Upper lobe of left lung (tissue), 6 donors: Measurements from ENCODE around the gene NRXN2. TPM values are rescaled to one million over a fixed set of nuclear protein-coding genes. Genes with fewer than 3 reads are reported as not detected.
A peak's percentile ranks its signal among the peaks of the same experiment; 100 is the strongest.

ENCODE experiments used
- ATAC-seq, 2 donors: fragments of 200-7000 bp; cut with Tn5 transposase; one replicate each; pipeline ENCODE4 v1.9.1; 2022; ENCODE audit warnings: mild to moderate bottlenecking in 2 of 2, moderate library complexity in 2 of 2; ENCODE audit not compliant: low FRiP score in 2 of 2
- DNase-seq, 2 donors: peaks; one replicate each; pipeline ENCODE4 v3.0.0-alpha.2; 2019 to 2020
- H3K27ac ChIP-seq, 4 donors: fragments of 200-600 bp; sonication (generic); one replicate each; pipeline ENCODE4 v1.5.1; 2016 to 2019
- H3K27me3 ChIP-seq, 4 donors: fragments of 200-600 bp; sonication (generic); one replicate each; pipeline ENCODE4 v1.5.1; 2017 to 2019
- H3K36me3 ChIP-seq, 4 donors: fragments of 200-600 bp; sonication (generic); one replicate each; pipeline ENCODE4 v1.5.1; 2016 to 2019
- H3K4me1 ChIP-seq, 4 donors: fragments of 200-600 bp; sonication (generic); one replicate each; pipeline ENCODE4 v1.5.1; 2018 to 2019
- H3K4me3 ChIP-seq, 4 donors: fragments of 200-600 bp; sonication (generic); one replicate each; pipeline ENCODE4 v1.5.1; 2017 to 2019; ENCODE audit warnings: mild to moderate bottlenecking in 2 of 4, moderate library complexity in 1 of 4
- H3K9me3 ChIP-seq, 4 donors: fragments of 200-600 bp; sonication (generic); one replicate each; pipeline ENCODE4 v1.5.1; 2018 to 2019
- CTCF ChIP-seq, 6 experiments: fragments of 450-650 bp in 4 of 6; fragments of 200-600 bp in 2 of 6; sonication (generic) in 2 of 6; IDR thresholded peaks; one replicate each; pipeline ENCODE4 v1.5.1; 2016 to 2019; ENCODE audit warnings: antibody characterized with exemption in 6 of 6
- EP300 ChIP-seq, 4 donors: sonication (generic); formaldehyde crosslinking; IDR thresholded peaks; one replicate each; pipeline ENCODE4 v1.5.1; 2017; ENCODE audit warnings: antibody characterized with exemption in 4 of 4, control low read depth in 2 of 4
- POLR2A ChIP-seq, 4 donors: fragments of 450-650 bp; IDR thresholded peaks; one replicate each; pipeline ENCODE4 v1.5.1; 2016 to 2017; ENCODE audit warnings: antibody characterized with exemption in 4 of 4, mild to moderate bottlenecking in 2 of 4
- POLR2AphosphoS5 ChIP-seq, 2 donors: sonication (generic); formaldehyde crosslinking; IDR thresholded peaks; one replicate each; pipeline ENCODE4 v1.5.1; 2017; ENCODE audit warnings: antibody characterized with exemption in 2 of 2
- WGBS, 2 donors: methylation state at CpG; one replicate each; pipeline ENCODE4 v1.1.5; 2017 to 2018; 5-methylcytosine and 5-hydroxymethylcytosine counted together
- total RNA-seq, 6 donors: library from RNA; depleted of rRNA in 4 of 6; stranded (reverse); fragments of >200 nt in 4 of 6; gene quantifications; one replicate each; pipeline versions ENCODE4 v1.1.0 to v1.2.1, GENCODE V29; 2016 to 2021
- donor health status: DM: no; HTN: no; CAD: no; lungs with moderate emphysema.
- donor health status: DM: no; HTN: yes; CAD: no; lungs with severe emphysema.

The NRXN2 gene
- total RNA-seq, 6 donors from 2014 or later: 0.59 to 21.6 (median 2.9) TPM; not detected in 2

GRCh38 chr11:64754124-64754918, 31.3 kb upstream of the NRXN2 start:
- H3K36me3 ChIP-seq: no peaks in the 10 kb centered on the region
- peaks cover 0 to 3% (median 1%) of the 10 kb centered on the region in 4 donors for H3K4me1 ChIP-seq
- no peak for TF ChIP-seq CTCF (IDR thresholded peaks at IDR 0.05)
- TF ChIP-seq POLR2A (IDR thresholded peaks at IDR 0.05): no peak
- TF ChIP-seq EP300 (IDR thresholded peaks at IDR 0.05): no peak
- no peak for TF ChIP-seq POLR2AphosphoS5 (IDR thresholded peaks at IDR 0.05)
- 80 to 88% methylated on average over 23 to 26 of the region's 26 CpGs for WGBS, 2 donors
- no peak overlapping the region for H3K4me3 ChIP-seq
- ATAC-seq: no peak
- H3K27ac ChIP-seq: no peak overlapping the region
- DNase-seq: no peak
- H3K27me3 ChIP-seq: no peaks in the 10 kb centered on the region
- H3K9me3 ChIP-seq: no peaks in the 10 kb centered on the region

- Histone ChIP-seq H3K4me1 (no peaks in the 10 kb centered on the region), H3K27ac (no peak overlapping the region), H3K4me3 (no peak overlapping the region), H3K9me3 (no peaks in the 10 kb centered on the region), H3K27me3 (no peaks in the 10 kb centered on the region), H3K36me3 (no peaks in the 10 kb centered on the region)
- ATAC-seq (no peak), DNase-seq (peak in 1 of 2 donors; percentile 84)
- TF ChIP-seq EP300 (IDR thresholded peaks at IDR 0.05) (no peak), POLR2A (IDR thresholded peaks at IDR 0.05) (no peak), CTCF (IDR thresholded peaks at IDR 0.05) (no peak), POLR2AphosphoS5 (IDR thresholded peaks at IDR 0.05) (no peak)
- 94 to 96% methylated on average over 30 to 40 of the region's 43 CpGs for WGBS, 2 donors
Measured at GRCh38 chr11:64753380-64754123, 30.6 kb upstream of the NRXN2 start.

- Histone ChIP-seq H3K27me3 (no peaks in the 10 kb centered on the region), H3K36me3 (no peaks in the 10 kb centered on the region), H3K4me1 (no peaks in the 10 kb centered on the region), H3K9me3 (no peaks in the 10 kb centered on the region), H3K4me3 (no peak overlapping the region), H3K27ac (no peak overlapping the region)
- 89 to 100% methylated on average over 2 to 7 of the region's 7 CpGs for WGBS, 2 donors
- ATAC-seq (no peak), DNase-seq (no peak)
- TF ChIP-seq POLR2A (IDR thresholded peaks at IDR 0.05) (no peak), POLR2AphosphoS5 (IDR thresholded peaks at IDR 0.05) (no peak), CTCF (IDR thresholded peaks at IDR 0.05) (no peak), EP300 (IDR thresholded peaks at IDR 0.05) (no peak)
Measured at GRCh38 chr11:64753019-64753379, 30.0 kb upstream of the NRXN2 start.

DNA sequence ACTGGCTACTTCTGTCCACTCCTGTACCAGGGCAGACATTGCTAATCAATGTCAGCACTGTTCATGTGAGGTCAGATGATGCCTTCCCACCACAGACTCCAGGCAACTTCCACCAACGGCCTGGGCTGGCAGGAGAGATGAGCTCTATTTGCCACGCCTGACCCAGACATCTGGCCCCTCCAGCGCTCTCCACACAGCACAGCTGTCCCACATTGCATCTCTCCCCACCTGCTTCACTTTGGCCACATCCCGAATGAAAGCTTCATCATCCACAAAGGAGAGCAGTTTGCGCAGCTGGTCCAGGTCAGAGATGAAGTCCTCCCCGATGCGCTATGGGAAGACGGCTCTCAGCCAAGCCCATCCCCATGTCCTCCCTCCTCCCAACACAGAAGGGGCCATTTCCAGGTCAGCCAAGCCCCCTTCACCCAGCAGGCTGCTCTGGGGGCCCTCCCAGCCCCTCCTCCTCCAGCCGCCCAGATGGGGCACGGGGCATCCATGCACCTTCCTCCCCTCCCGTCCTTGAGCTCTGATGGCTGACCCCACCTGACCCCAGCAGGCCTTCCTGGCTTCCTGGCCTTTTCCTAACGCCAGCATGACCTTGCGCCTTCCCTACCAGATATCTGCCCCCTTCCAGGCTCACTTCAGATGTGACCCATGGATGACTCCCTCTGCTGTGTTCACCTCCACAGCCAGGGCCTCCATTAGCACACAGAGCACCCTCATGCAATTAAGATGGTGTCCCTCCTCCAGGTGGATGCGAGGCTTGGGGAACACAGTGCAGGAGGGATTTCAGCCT, 29.4 kb upstream of the NRXN2 start:
- H3K9me3 ChIP-seq: no peaks in the 10 kb centered on the region
- no peak overlapping the region for H3K4me3 ChIP-seq
- ATAC-seq (no peak), DNase-seq (no peak)
- no peaks in the 10 kb centered on the region for H3K27me3 ChIP-seq
- H3K36me3 ChIP-seq: no peaks in the 10 kb centered on the region
- WGBS, 2 donors: 87 to 88% methylated on average over 13 to 14 of the region's 14 CpGs
- no peak overlapping the region for H3K27ac ChIP-seq
- TF ChIP-seq EP300 (IDR thresholded peaks at IDR 0.05) (no peak), POLR2AphosphoS5 (IDR thresholded peaks at IDR 0.05) (no peak), POLR2A (IDR thresholded peaks at IDR 0.05) (no peak), CTCF (IDR thresholded peaks at IDR 0.05) (no peak)
- no peaks in the 10 kb centered on the region for H3K4me1 ChIP-seq
